HG03575 (cell line): ENCODE results near the gene THSD4.

Experiments
- ATAC-seq: cut with Tn5 transposase; IDR thresholded peaks from one replicate; pipeline ENCODE4 v1.9.1; 2021; ENCODE audit not compliant: unreplicated experiment, insufficient number of reproducible peaks, low FRiP score; ENCODE audit errors: extremely low read depth

THSD4 gene

GRCh38 chr15:71773206-71773859 lies 658.1 kb downstream of the THSD4 start:
- no peak for ATAC-seq

DNA sequence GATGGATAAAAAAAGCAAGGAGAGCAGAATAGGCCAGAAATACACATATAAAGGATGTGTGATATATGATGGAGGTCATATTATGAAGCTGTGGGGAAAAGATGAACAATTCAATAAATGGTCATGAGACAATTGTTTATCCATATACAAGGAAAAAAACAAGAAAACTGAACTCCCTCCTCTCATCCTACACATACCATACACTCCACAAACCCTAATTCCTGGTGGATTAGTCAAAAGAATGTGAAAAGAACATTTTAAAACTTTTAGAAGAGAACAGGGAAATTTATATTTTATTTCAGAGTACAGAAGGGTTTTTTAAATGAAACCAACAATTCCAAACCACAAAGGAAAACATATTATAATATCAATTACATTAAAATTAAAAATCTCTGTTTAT lies 660.6 kb downstream of the THSD4 start:
- no peak for ATAC-seq

DNA sequence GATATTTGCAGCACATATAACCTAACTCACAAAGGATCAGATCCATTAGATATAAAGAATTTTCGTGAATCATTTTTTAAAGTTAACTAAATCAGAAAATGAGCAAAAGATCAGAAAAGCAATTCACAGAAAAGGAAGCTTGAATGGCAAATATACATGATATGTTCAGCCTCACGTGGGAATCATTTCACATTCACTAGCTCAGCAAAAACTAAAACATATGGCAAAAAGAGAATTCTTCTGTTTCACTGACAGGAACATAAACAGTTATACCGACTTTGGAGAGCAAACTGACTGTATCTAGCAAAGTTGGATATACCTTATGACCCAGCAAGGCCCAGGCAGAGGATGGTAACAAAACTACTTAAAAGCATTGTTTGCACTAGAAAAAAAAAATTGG lies 661.0 kb downstream of the THSD4 start:
- ATAC-seq, result no peak

GRCh38 chr15:71777216-71777943 lies 662.1 kb downstream of the THSD4 start:
- no peak for ATAC-seq

DNA sequence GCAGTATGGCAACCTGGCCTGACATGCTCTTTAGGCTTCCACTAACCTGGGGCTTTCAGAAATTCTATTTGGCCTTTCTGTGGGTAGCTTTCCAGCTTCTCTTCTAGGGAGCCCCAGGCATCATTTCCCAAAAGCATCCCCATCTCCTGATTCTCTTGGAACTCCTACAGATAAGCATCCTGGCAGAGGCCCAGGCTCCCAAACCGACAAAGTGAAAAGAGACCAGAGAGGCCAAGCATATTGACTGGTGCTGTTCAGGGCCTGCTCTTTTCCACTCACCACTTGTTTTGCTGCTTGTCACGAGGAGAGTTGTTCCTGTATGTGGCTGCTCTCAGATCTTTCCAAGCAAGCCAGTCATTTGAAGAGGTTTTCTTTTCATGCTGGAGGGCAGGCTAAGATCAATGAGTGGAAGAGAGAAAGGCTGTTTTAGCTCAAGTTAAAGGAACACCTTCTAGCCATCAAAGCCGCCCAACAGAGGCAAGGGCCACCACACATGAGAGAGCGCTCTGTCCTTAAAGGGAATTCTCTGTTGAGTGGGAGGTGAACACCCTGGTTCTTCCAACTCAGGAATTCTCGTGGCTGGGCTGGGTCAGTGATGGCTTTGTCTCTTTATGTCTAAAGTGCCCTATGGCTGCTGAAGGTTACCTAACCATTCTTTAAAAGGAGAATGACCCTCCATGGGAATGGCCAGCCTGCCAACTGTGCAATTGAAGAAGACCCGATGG lies 664.0 kb downstream of the THSD4 start:
- ATAC-seq, result no peak

GRCh38 chr15:71780115-71780976 lies 665.1 kb downstream of the THSD4 start:
- ATAC-seq, result no peak

DNA sequence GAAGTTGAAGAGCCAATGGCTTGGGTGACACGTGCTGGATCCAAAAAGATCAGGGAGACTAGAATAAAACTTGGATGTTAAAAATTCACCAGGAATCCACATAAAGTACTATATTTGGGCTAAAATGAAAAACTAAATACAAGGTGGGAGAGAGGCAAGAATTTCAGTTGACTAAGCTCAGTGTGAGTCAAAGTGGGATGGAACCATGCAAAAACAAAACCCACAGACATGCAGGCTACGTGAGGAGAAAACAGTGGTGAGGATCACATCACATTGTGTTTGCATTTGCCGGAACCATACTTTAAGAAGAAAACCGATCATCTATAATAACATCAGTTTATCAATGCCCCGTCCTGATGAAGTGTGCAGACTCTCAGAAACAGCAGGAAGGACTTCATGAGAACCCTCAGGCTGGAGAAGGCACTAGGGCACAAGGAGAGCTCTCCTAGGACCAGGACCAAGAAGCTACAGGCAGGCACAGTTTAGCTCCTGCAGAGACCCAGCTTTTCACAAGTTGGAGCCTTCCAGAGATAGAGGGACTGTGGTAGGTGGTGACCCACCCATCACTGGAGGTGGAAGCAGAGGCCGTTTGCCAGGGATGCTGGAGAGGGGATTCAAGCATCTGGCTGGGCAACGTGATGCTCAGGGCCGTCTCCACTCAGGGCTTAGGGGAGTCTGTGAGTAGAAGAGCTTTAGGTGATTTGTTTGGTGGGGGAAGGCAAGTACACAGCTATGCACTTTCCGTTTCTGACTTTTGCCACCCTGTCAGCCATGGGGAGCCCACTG lies 666.1 kb downstream of the THSD4 start:
- no peak for ATAC-seq

DNA sequence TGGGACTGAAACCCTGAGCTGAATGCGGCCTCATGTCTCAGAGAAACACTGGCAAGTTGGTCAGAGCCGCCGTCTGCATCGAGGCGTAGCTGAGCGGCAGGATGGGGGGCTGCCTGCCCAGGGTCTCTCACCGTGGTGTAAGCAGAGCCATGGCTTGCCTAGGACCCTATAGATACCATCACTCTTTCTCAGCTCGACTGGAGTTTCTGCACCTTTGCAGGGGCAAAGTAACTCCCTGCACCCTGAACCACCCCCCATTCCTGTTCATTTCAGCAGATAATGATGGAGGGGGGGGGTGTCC lies 666.6 kb downstream of the THSD4 start:
- no peak for ATAC-seq

GRCh38 chr15:71782422-71783165 lies 667.3 kb downstream of the THSD4 start:
- ATAC-seq, result no peak

DNA sequence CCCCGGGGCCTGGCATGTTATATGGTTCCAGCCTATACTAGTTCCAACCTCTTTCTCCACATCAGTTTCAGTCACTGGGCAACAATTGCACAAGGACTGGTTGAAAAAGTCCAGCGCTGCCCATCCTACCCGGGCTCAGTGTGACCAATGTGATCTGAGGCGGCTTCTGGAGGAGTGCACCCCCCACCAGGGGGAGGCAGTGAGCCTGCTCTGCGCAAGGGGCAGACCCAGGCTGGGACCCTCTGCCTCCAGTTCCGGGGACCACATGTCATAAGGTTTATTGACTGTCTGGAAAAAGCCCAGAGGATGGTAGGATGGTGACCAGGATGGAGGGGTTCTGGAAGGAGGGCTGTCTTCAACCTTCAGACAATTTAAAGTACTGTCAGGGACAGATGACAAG lies 669.4 kb downstream of the THSD4 start:
- ATAC-seq, result no peak

- no peak for ATAC-seq
Measured at GRCh38 chr15:71785996-71786395, 670.7 kb downstream of the THSD4 start.

DNA sequence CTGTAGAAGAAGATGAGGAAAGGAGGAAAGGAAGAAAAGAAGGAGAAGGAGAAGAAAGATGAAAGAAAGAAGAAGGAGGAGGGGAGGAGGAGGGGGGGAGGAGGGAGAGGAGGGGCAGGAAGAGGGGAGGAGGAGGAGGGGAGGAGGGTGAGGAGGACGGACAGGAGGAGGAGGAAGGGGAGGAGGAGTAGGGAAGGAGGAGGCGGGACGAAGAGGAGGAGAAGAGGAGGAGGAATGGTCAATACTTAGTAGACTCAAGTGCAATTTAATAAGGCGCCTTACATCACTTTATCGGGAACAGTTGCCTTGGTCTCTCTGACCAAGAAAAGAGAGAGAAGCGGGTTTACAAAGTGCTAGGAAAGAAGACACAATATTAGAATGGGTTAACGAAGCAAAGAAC lies 671.4 kb downstream of the THSD4 start:
- ATAC-seq, result no peak

GRCh38 chr15:71788646-71789579 lies 673.6 kb downstream of the THSD4 start:
- no peak for ATAC-seq

GRCh38 chr15:71789616-71790015 lies 674.3 kb downstream of the THSD4 start:
- no peak for ATAC-seq

- ATAC-seq, result no peak
Measured at GRCh38 chr15:71790081-71790480, 674.8 kb downstream of the THSD4 start.

GRCh38 chr15:71791975-71792374 lies 676.7 kb downstream of the THSD4 start:
- ATAC-seq, result no peak

- no peak for ATAC-seq
Measured at GRCh38 chr15:71792521-71792920, 677.2 kb downstream of the THSD4 start.
